ENCODE results near the gene ARGLU1. TPM values are rescaled to one million over a fixed set of nuclear protein-coding genes. Genes with fewer than 3 reads are reported as not detected.
A peak's percentile ranks its signal among the peaks of the same experiment; 100 is the strongest.

Gene ARGLU1
- total RNA-seq, 8 experiments from 2014 or later, result 83.9 to 145 (median 117) TPM

- in situ Hi-C loops (cut with MboI; ENCODE audit: low pct_unique_long_range_greater_than_20kb in 2 of 9, low sequenced_read_pairs in 9 of 9, unreplicated experiment in 9 of 9), result loop anchor here in 2 of 9 experiments (25.0 kb wide), 2 partner anchors 447 to 1972 kb away; no protein-coding TSS in a partner anchor
- WGBS, 10 experiments, result 0 to 12% (median 0%) methylated on average over 2 to 11 of the region's 66 CpGs; no CpG with 5 or more reads in 4 of the 10 experiments
- Histone ChIP-seq H3K4me1 (replicated peaks in 1 of 2) (peaks cover 19 to 20% of the 10 kb centered on the region in 2 donors), H3K4me3 (peak overlapping the region; percentile 76 to 95 (median 87)), H3K27ac (peak overlapping the region in 1 of 2 donors; percentile 10)
- peak in 1 of 8 experiments; percentile 0 for ATAC-seq (replicated peaks in 6 of 8)
These were observed 33.8 kb downstream of the ARGLU1 start for GRCh38 chr13:106533943-106534638.

- Histone ChIP-seq H3K27ac (no peak overlapping the region), H3K4me1 (replicated peaks in 1 of 2) (peaks cover 27% of the 10 kb centered on the region in 2 donors), H3K4me3 (peak overlapping the region; percentile 76 to 95 (median 87))
- peak; percentile 17 to 42 (median 33) for ATAC-seq (replicated peaks in 6 of 8)
- WGBS, 10 experiments, result 0 to 26% (median 8%) methylated on average over 1 to 11 of the region's 44 CpGs
- in situ Hi-C loops (cut with MboI; ENCODE audit: low pct_unique_long_range_greater_than_20kb in 2 of 9, low sequenced_read_pairs in 9 of 9, unreplicated experiment in 9 of 9), result loop anchor here in 2 of 9 experiments (25.0 kb wide), 2 partner anchors 446 to 1971 kb away; no protein-coding TSS in a partner anchor
These were observed 34.6 kb downstream of the ARGLU1 start for GRCh38 chr13:106533101-106533942.

- ATAC-seq (replicated peaks in 6 of 8), result no peak
- Histone ChIP-seq H3K4me1 (replicated peaks in 1 of 2) (peaks cover 30 to 37% of the 10 kb centered on the region in 2 donors), H3K27ac (no peak overlapping the region), H3K4me3 (peak overlapping the region; percentile 76 to 95 (median 87))
- WGBS, 10 experiments, result 1 to 78% (median 7%) methylated on average over 8 to 17 of the region's 18 CpGs
- in situ Hi-C loops (cut with MboI; ENCODE audit: low pct_unique_long_range_greater_than_20kb in 2 of 9, low sequenced_read_pairs in 9 of 9, unreplicated experiment in 9 of 9), result loop anchor here in 2 of 9 experiments (25.0 kb wide), 2 partner anchors 445 to 1970 kb away; no protein-coding TSS in a partner anchor
These were observed 35.6 kb downstream of the ARGLU1 start for GRCh38 chr13:106532111-106532929.

- no peak for ATAC-seq (replicated peaks in 6 of 8)
- 0 to 100% (median 40%) methylated on average over 2 to 8 of the region's 8 CpGs; no CpG with 5 or more reads in 1 of the 10 experiments for WGBS, 10 experiments
- in situ Hi-C loops (cut with MboI; ENCODE audit: low pct_unique_long_range_greater_than_20kb in 2 of 9, low sequenced_read_pairs in 9 of 9, unreplicated experiment in 9 of 9), result loop anchor here in 2 of 9 experiments (25.0 kb wide), 2 partner anchors 444 to 1969 kb away; no protein-coding TSS in a partner anchor
- H3K4me3 ChIP-seq, result peak overlapping the region; percentile 76 to 95 (median 87)
- peaks cover 32 to 45% of the 10 kb centered on the region in 2 donors for H3K4me1 ChIP-seq (replicated peaks in 1 of 2)
- H3K27ac ChIP-seq, result no peak overlapping the region
These were observed 36.9 kb downstream of the ARGLU1 start for GRCh38 chr13:106530980-106531481.

- in situ Hi-C loops (cut with MboI; ENCODE audit: low pct_unique_long_range_greater_than_20kb in 2 of 9, low sequenced_read_pairs in 9 of 9, unreplicated experiment in 9 of 9), result loop anchor here in 2 of 9 experiments (25.0 kb wide), 2 partner anchors 443 to 1968 kb away; no protein-coding TSS in a partner anchor
- Histone ChIP-seq H3K4me3 (peak overlapping the region in 4 of 5 donors; percentile 80 to 95 (median 90)), H3K27ac (no peak overlapping the region), H3K4me1 (replicated peaks in 1 of 2) (peaks cover 32 to 45% of the 10 kb centered on the region in 2 donors)
- no peak for ATAC-seq (replicated peaks in 6 of 8)
- WGBS, 10 experiments, result 53 to 96% (median 62%) methylated on average over 2 to 11 of the region's 11 CpGs
These were observed 37.6 kb downstream of the ARGLU1 start for GRCh38 chr13:106530171-106530851.

- Histone ChIP-seq H3K4me3 (peak overlapping the region in 4 of 5 donors; percentile 80 to 95 (median 90)), H3K27ac (no peak overlapping the region), H3K4me1 (replicated peaks in 1 of 2) (peaks cover 32 to 45% of the 10 kb centered on the region in 2 donors)
- ATAC-seq (replicated peaks in 6 of 8), result no peak
- WGBS, 10 experiments, result 9 to 80% (median 37%) methylated on average over 2 to 8 of the region's 8 CpGs
- in situ Hi-C loops (cut with MboI; ENCODE audit: low pct_unique_long_range_greater_than_20kb in 2 of 9, low sequenced_read_pairs in 9 of 9, unreplicated experiment in 9 of 9), result loop anchor here in 2 of 9 experiments (25.0 kb wide), 2 partner anchors 442 to 1967 kb away; no protein-coding TSS in a partner anchor
These were observed 38.3 kb downstream of the ARGLU1 start for GRCh38 chr13:106529415-106530170.

- WGBS, 10 experiments, result 35 to 100% (median 72%) methylated on average over 2 to 7 of the region's 7 CpGs; no CpG with 5 or more reads in 2 of the 10 experiments
- in situ Hi-C loops (cut with MboI; ENCODE audit: low pct_unique_long_range_greater_than_20kb in 2 of 9, low sequenced_read_pairs in 9 of 9, unreplicated experiment in 9 of 9), result loop anchor here in 2 of 9 experiments (25.0 kb wide), 2 partner anchors 442 to 1967 kb away; no protein-coding TSS in a partner anchor
- no peak for ATAC-seq (replicated peaks in 6 of 8)
- H3K4me3 ChIP-seq, result peak overlapping the region in 3 of 5 donors; percentile 80 to 95 (median 87)
- H3K27ac ChIP-seq, result no peak overlapping the region
- peaks cover 32 to 51% of the 10 kb centered on the region in 2 donors for H3K4me1 ChIP-seq (replicated peaks in 1 of 2)
These were observed 39.1 kb downstream of the ARGLU1 start for GRCh38 chr13:106528718-106529414.

GRCh38 chr13:106527826-106528225 lies 40.1 kb downstream of the ARGLU1 start:
- WGBS, 10 experiments, result 0 to 47% (median 0%) methylated on average over 1 to 2 of the region's 2 CpGs; no CpG with 5 or more reads in 4 of the 10 experiments
- in situ Hi-C loops (cut with MboI; ENCODE audit: low pct_unique_long_range_greater_than_20kb in 2 of 9, low sequenced_read_pairs in 9 of 9, unreplicated experiment in 9 of 9), result loop anchor here in 2 of 9 experiments (25.0 kb wide), 2 partner anchors 441 to 1966 kb away; no protein-coding TSS in a partner anchor
- ATAC-seq (replicated peaks in 6 of 8), result peak in 5 of 8 experiments; percentile 85 to 89 (median 87)
- Histone ChIP-seq H3K4me3 (no peak overlapping the region), H3K4me1 (replicated peaks in 1 of 2) (peaks cover 32 to 55% of the 10 kb centered on the region in 2 donors), H3K27ac (no peak overlapping the region)

- peak in 3 of 8 experiments; percentile 37 to 91 (median 47) for ATAC-seq (replicated peaks in 6 of 8)
- Histone ChIP-seq H3K4me1 (replicated peaks in 1 of 2) (peaks cover 32 to 59% of the 10 kb centered on the region in 2 donors), H3K27ac (no peak overlapping the region), H3K4me3 (no peak overlapping the region)
- in situ Hi-C loops (cut with MboI; ENCODE audit: low pct_unique_long_range_greater_than_20kb in 2 of 9, low sequenced_read_pairs in 9 of 9, unreplicated experiment in 9 of 9), result loop anchor here in 2 of 9 experiments (25.0 kb wide), 2 partner anchors 440 to 1965 kb away; no protein-coding TSS in a partner anchor
- 0 to 83% (median 45%) methylated on average over 1 of the region's 1 CpG; no CpG with 5 or more reads in 3 of the 10 experiments for WGBS, 10 experiments
These were observed 40.5 kb downstream of the ARGLU1 start for GRCh38 chr13:106527445-106527801.

- no peak overlapping the region for H3K4me3 ChIP-seq
- peaks cover 32 to 64% of the 10 kb centered on the region in 2 donors for H3K4me1 ChIP-seq (replicated peaks in 1 of 2)
- in situ Hi-C loops (cut with MboI; ENCODE audit: low pct_unique_long_range_greater_than_20kb in 2 of 9, low sequenced_read_pairs in 9 of 9, unreplicated experiment in 9 of 9), result loop anchor here in 2 of 9 experiments (25.0 kb wide), 2 partner anchors 440 to 1965 kb away; no protein-coding TSS in a partner anchor
- H3K27ac ChIP-seq, result no peak overlapping the region
- 76 to 100% (median 90%) methylated on average over 1 to 8 of the region's 8 CpGs for WGBS, 10 experiments
- no peak for ATAC-seq (replicated peaks in 6 of 8)
These were observed 41.0 kb downstream of the ARGLU1 start for GRCh38 chr13:106526738-106527444.
